ENCODE results near the gene RARB.

DNA sequence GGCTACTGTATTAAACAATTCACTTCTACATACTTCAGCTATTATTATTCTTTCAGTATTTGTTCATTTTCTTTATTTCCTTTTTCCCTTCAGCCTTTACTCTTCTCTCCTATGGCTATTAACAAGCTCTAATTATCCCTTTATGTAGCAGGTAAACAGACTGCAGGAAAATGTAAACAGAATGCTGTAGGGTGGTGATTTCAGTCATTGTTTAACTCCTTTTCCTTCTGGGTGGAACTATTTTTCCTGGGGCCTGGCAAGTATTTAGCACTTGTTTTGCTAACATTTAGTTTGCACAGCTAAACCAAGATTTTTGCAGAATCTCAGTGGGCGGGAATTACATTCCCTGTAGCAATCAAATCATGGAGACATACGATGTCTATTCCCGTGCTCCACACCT lies 14.4 kb downstream of the RARB start:
- TF ChIP-seq, protein P1, sequence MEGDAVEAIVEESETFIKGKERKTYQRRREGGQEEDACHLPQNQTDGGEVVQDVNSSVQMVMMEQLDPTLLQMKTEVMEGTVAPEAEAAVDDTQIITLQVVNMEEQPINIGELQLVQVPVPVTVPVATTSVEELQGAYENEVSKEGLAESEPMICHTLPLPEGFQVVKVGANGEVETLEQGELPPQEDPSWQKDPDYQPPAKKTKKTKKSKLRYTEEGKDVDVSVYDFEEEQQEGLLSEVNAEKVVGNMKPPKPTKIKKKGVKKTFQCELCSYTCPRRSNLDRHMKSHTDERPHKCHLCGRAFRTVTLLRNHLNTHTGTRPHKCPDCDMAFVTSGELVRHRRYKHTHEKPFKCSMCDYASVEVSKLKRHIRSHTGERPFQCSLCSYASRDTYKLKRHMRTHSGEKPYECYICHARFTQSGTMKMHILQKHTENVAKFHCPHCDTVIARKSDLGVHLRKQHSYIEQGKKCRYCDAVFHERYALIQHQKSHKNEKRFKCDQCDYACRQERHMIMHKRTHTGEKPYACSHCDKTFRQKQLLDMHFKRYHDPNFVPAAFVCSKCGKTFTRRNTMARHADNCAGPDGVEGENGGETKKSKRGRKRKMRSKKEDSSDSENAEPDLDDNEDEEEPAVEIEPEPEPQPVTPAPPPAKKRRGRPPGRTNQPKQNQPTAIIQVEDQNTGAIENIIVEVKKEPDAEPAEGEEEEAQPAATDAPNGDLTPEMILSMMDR (IDR thresholded peaks at IDR 0.05; ENCODE audit: insufficient read depth, low read length) = no peak
- no peak for TF ChIP-seq POLR2AphosphoS5 (IDR thresholded peaks at IDR 0.05; ENCODE audit: low read depth)
- TF ChIP-seq, protein P2, sequence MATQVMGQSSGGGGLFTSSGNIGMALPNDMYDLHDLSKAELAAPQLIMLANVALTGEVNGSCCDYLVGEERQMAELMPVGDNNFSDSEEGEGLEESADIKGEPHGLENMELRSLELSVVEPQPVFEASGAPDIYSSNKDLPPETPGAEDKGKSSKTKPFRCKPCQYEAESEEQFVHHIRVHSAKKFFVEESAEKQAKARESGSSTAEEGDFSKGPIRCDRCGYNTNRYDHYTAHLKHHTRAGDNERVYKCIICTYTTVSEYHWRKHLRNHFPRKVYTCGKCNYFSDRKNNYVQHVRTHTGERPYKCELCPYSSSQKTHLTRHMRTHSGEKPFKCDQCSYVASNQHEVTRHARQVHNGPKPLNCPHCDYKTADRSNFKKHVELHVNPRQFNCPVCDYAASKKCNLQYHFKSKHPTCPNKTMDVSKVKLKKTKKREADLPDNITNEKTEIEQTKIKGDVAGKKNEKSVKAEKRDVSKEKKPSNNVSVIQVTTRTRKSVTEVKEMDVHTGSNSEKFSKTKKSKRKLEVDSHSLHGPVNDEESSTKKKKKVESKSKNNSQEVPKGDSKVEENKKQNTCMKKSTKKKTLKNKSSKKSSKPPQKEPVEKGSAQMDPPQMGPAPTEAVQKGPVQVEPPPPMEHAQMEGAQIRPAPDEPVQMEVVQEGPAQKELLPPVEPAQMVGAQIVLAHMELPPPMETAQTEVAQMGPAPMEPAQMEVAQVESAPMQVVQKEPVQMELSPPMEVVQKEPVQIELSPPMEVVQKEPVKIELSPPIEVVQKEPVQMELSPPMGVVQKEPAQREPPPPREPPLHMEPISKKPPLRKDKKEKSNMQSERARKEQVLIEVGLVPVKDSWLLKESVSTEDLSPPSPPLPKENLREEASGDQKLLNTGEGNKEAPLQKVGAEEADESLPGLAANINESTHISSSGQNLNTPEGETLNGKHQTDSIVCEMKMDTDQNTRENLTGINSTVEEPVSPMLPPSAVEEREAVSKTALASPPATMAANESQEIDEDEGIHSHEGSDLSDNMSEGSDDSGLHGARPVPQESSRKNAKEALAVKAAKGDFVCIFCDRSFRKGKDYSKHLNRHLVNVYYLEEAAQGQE (IDR thresholded peaks at IDR 0.05; ENCODE audit: insufficient replicate concordance, low read depth) = no peak
- no peak for TF ChIP-seq GABPA (IDR thresholded peaks at IDR 0.05; ENCODE audit: low read depth)
